ENCODE results near the gene CXXC5. TPM values are rescaled to one million over a fixed set of nuclear protein-coding genes. Genes with fewer than 3 reads are reported as not detected.

The CXXC5 gene
- total RNA-seq, 1 experiment from 2014 or later, result 7.8 TPM

- no peak for DNase-seq (ENCODE audit: unreplicated experiment)
- intact Hi-C loops (cut with micrococcal nuclease), result no loop called here
- Mint-ChIP-seq H3K4me3 (ENCODE audit: unreplicated experiment) (peak overlapping the region; percentile 87), H3K27ac (ENCODE audit: low read depth, unreplicated experiment) (no peak overlapping the region), H3K9me3 (ENCODE audit: unreplicated experiment) (no peaks in the 10 kb centered on the region), H3K4me1 (ENCODE audit: insufficient read depth, unreplicated experiment) (peaks cover 26% of the 10 kb centered on the region), H3K27me3 (ENCODE audit: insufficient read depth, unreplicated experiment) (no peaks in the 10 kb centered on the region), H3K36me3 (ENCODE audit: insufficient read depth, unreplicated experiment) (peaks cover 7% of the 10 kb centered on the region)
- CTCF ChIA-PET, result interaction anchor here (0.9 to 5.5 kb wide), 4 partner anchors 13 to 120 kb away, joined by 3 to 62 read pairs (median 6); no protein-coding TSS in a partner anchor
- no peak for TF ChIP-seq CTCF (IDR thresholded peaks at IDR 0.05; ENCODE audit: unreplicated experiment)
- POLR2A ChIA-PET, result interaction anchor here (1.1 to 5.3 kb wide), 5 partner anchors 9 to 85 kb away, joined by 3 to 97 read pairs (median 24); partner anchors contain the start of gene UBE2D2
- no TSS peak for BruUV-seq (replicated peaks)
Measured at GRCh38 chr5:139646912-139647505, 1.1 kb upstream of the CXXC5 start.

- Mint-ChIP-seq H3K36me3 (ENCODE audit: insufficient read depth, unreplicated experiment) (peaks cover 7% of the 10 kb centered on the region), H3K4me1 (ENCODE audit: insufficient read depth, unreplicated experiment) (peaks cover 33% of the 10 kb centered on the region), H3K9me3 (ENCODE audit: unreplicated experiment) (no peaks in the 10 kb centered on the region), H3K27me3 (ENCODE audit: insufficient read depth, unreplicated experiment) (no peaks in the 10 kb centered on the region), H3K4me3 (ENCODE audit: unreplicated experiment) (peak overlapping the region; percentile 87), H3K27ac (ENCODE audit: low read depth, unreplicated experiment) (no peak overlapping the region)
- no TSS peak for BruUV-seq (replicated peaks)
- intact Hi-C loops (cut with micrococcal nuclease), result loop anchor here (1.0 kb wide), 1 partner anchor 10 kb away; no protein-coding TSS in a partner anchor
- DNase-seq (ENCODE audit: unreplicated experiment), result no peak
- CTCF ChIA-PET, result interaction anchor here (0.5 to 5.5 kb wide), 8 partner anchors 8 to 1081 kb away, joined by 3 to 62 read pairs (median 4); no protein-coding TSS in a partner anchor
- no peak for TF ChIP-seq CTCF (IDR thresholded peaks at IDR 0.05; ENCODE audit: unreplicated experiment)
- POLR2A ChIA-PET, result interaction anchor here (0.8 to 5.3 kb wide), 8 partner anchors 10 to 118 kb away, joined by 3 to 97 read pairs (median 10); partner anchors contain the start of gene UBE2D2
Measured at GRCh38 chr5:139647506-139648204, 494 bp upstream of the CXXC5 start.

GRCh38 chr5:139649082-139649991, 1.2 kb downstream of the CXXC5 start:
- POLR2A ChIA-PET, result interaction anchor here (0.6 to 5.3 kb wide), 7 partner anchors 9 to 88 kb away, joined by 3 to 97 read pairs (median 15); partner anchors contain the start of gene UBE2D2

More at GRCh38 chr5:139649082-139649991, 1.2 kb downstream of the CXXC5 start:
- no peak for TF ChIP-seq CTCF (IDR thresholded peaks at IDR 0.05; ENCODE audit: unreplicated experiment)
- Mint-ChIP-seq H3K36me3 (ENCODE audit: insufficient read depth, unreplicated experiment) (peaks cover 7% of the 10 kb centered on the region), H3K4me1 (ENCODE audit: insufficient read depth, unreplicated experiment) (peaks cover 36% of the 10 kb centered on the region), H3K9me3 (ENCODE audit: unreplicated experiment) (no peaks in the 10 kb centered on the region), H3K27ac (ENCODE audit: low read depth, unreplicated experiment) (peak overlapping the region; percentile 83), H3K4me3 (ENCODE audit: unreplicated experiment) (peak overlapping the region; percentile 87), H3K27me3 (ENCODE audit: insufficient read depth, unreplicated experiment) (no peaks in the 10 kb centered on the region)
- CTCF ChIA-PET, result interaction anchor here (0.6 to 4.1 kb wide), 7 partner anchors 10 to 118 kb away, joined by 3 to 28 read pairs (median 4); no protein-coding TSS in a partner anchor
- intact Hi-C loops (cut with micrococcal nuclease), result no loop called here
- DNase-seq (ENCODE audit: unreplicated experiment), result no peak
- no TSS peak for BruUV-seq (replicated peaks)
